Vagina (tissue), 2 donors: ENCODE data around the gene YIF1A. TPM values are rescaled to one million over a fixed set of nuclear protein-coding genes. Genes with fewer than 3 reads are reported as not detected.

Experiments used
- DNase-seq, 2 donors: peaks; one replicate each; pipeline ENCODE4 v3.0.0-alpha.2; 2017; ENCODE audit errors: extremely low spot score in 2 of 2
- H3K27ac ChIP-seq: fragments of 200-600 bp; sonication (generic); one replicate; pipeline ENCODE4 v1.5.1; 2019
- H3K27me3 ChIP-seq: fragments of 200-600 bp; sonication (generic); one replicate; pipeline ENCODE4 v1.5.1; 2019
- H3K36me3 ChIP-seq, 2 donors: fragments of 200-600 bp; sonication (generic); one replicate each; pipeline ENCODE4 v1.5.1; 2017 to 2019
- H3K4me1 ChIP-seq: fragments of 200-600 bp; sonication (generic); one replicate; pipeline ENCODE4 v1.5.1; 2019
- H3K4me3 ChIP-seq, 2 donors: fragments of 200-600 bp; sonication (generic); 1 replicate in 1 of 2; 2 replicates in 1 of 2; pipeline ENCODE4 v1.5.1; 2016 to 2019
- H3K9me3 ChIP-seq: fragments of 200-600 bp; sonication (generic); one replicate; pipeline ENCODE4 v1.5.1; 2019
- CTCF ChIP-seq, 3 experiments: fragments of 450-650 bp in 2 of 3; fragments of 200-600 bp in 1 of 3; sonication (generic) in 1 of 3; IDR thresholded peaks; one replicate each; pipeline ENCODE4 v1.5.1; 2017 to 2019; ENCODE audit warnings: antibody characterized with exemption in 3 of 3, mild to moderate bottlenecking in 2 of 3, moderate library complexity in 2 of 3
- POLR2A ChIP-seq, 2 donors: fragments of 450-650 bp; IDR thresholded peaks; one replicate each; pipeline ENCODE4 v1.6.1; 2017; ENCODE audit warnings: antibody characterized with exemption in 2 of 2, mild to moderate bottlenecking in 2 of 2, moderate library complexity in 2 of 2
- POLR2AphosphoS5 ChIP-seq, 2 donors: sonication (generic); formaldehyde crosslinking; IDR thresholded peaks; one replicate each; pipeline ENCODE4 v1.9.0; 2017; ENCODE audit warnings: antibody characterized with exemption in 2 of 2, mild to moderate bottlenecking in 2 of 2, low read depth in 1 of 2; ENCODE audit not compliant: insufficient read depth in 1 of 2
- intact Hi-C: fragments of 100-400 bp; cut with DNase I; formaldehyde crosslinking; loops from one replicate; pipeline ENCODE4 v1.15.1; 2023
- total RNA-seq: library from RNA; depleted of rRNA; stranded (reverse); fragments of >200 nt; gene quantifications from one replicate; pipeline ENCODE4 v1.2.3, GENCODE V29; 2016

Gene YIF1A
- total RNA-seq, 1 donor from 2014 or later = 130 TPM

DNA sequence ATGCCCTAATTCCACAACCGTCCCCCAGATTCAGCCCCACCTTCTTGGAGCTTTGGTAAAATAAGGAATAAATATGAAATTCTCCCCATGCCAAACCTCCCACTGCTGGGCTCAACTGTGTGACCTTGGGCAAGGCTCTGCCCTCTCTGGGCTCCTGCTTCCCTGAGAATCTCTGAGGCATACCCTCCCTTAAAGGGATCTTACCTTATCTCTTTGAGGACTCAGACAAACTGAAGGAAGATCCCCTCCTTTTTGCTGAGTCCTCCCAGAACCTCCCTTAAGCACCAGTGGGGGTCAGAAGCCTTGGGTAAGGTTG is 25.2 kb upstream of the YIF1A start:
- peak overlapping the region; percentile 58 to 68 for H3K4me3 ChIP-seq
- TF ChIP-seq CTCF (IDR thresholded peaks at IDR 0.05) = no peak
- peaks cover 61% of the 10 kb centered on the region for H3K4me1 ChIP-seq
- H3K27me3 ChIP-seq = no peaks in the 10 kb centered on the region
- no peak for DNase-seq
- no peaks in the 10 kb centered on the region for H3K9me3 ChIP-seq
- no peaks in the 10 kb centered on the region for H3K36me3 ChIP-seq
- H3K27ac ChIP-seq = peak overlapping the region; percentile 85
- intact Hi-C loops = no loop called here

GRCh38 chr11:66313321-66314185 is 24.6 kb upstream of the YIF1A start:
- H3K36me3 ChIP-seq = no peaks in the 10 kb centered on the region
- H3K27me3 ChIP-seq = no peaks in the 10 kb centered on the region
- H3K4me3 ChIP-seq = peak overlapping the region; percentile 58 to 68
- H3K27ac ChIP-seq = peak overlapping the region; percentile 85
- no peak for DNase-seq
- TF ChIP-seq CTCF (IDR thresholded peaks at IDR 0.05) = no peak
- TF ChIP-seq POLR2AphosphoS5 (IDR thresholded peaks at IDR 0.05; ENCODE audit: insufficient read depth in 1 of 2, low read depth in 1 of 2) = peak in 1 of 2 donors; percentile 61
- TF ChIP-seq POLR2A (IDR thresholded peaks at IDR 0.05) = peak in 1 of 2 donors; percentile 10
- no peaks in the 10 kb centered on the region for H3K9me3 ChIP-seq
- intact Hi-C loops = loop anchor here (1.0 to 2.0 kb wide), 2 partner anchors 15 to 41 kb away; no protein-coding TSS in a partner anchor
- peaks cover 55% of the 10 kb centered on the region for H3K4me1 ChIP-seq

DNA sequence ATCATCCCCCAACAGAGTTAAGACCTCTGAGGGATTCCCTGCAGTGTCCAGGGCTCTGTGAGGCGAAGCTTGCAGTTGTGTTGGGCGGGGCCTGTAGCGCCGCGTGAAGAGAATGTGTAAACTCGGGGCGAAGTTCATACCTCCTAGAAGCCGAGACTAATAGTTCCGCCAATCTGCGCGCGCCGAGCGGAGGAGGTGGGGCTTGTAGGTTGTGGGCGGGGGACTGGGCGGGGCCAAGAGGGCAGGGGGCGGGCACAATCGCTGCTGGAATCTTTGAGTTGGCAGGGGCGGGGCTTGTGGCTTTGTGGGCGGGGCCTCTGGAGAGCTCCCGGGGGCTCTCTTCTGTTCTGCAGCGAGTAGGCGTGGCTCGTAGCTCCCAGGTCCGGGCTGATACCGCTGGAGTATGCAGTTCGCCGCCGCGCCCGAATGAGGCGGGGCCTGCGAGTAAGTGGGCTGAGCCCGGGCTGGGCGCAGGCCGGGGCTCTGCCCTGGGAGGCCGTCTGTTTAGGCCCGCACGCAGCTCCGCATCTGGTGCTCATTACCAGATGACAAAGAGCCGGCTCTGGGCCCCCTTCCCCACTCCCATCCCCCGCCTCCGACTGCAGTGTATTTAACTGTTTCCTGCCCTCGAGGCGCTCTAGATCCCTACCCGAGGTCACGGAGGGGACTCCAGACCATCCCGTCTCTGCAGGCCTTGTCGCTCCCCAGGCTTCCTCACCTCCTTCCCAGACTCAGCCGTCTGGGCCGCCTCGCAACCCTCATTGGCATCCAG is 23.8 kb upstream of the YIF1A start:
- TF ChIP-seq CTCF (IDR thresholded peaks at IDR 0.05) (no peak), POLR2AphosphoS5 (IDR thresholded peaks at IDR 0.05; ENCODE audit: insufficient read depth in 1 of 2, low read depth in 1 of 2) (peak; percentile 67 to 82), POLR2A (IDR thresholded peaks at IDR 0.05) (peak in 1 of 2 donors; percentile 62)
- Histone ChIP-seq H3K9me3 (no peaks in the 10 kb centered on the region), H3K27ac (peak overlapping the region; percentile 85), H3K4me3 (peak overlapping the region; percentile 58 to 68), H3K36me3 (no peaks in the 10 kb centered on the region), H3K4me1 (peaks cover 47% of the 10 kb centered on the region), H3K27me3 (no peaks in the 10 kb centered on the region)
- peak in 1 of 2 donors; percentile 98 for DNase-seq
- intact Hi-C loops = loop anchor here (1.0 to 2.0 kb wide), 2 partner anchors 16 to 40 kb away; no protein-coding TSS in a partner anchor

- H3K9me3 ChIP-seq = no peaks in the 10 kb centered on the region
- peak overlapping the region; percentile 58 to 68 for H3K4me3 ChIP-seq
- peak; percentile 87 to 97 (median 89) for TF ChIP-seq CTCF (IDR thresholded peaks at IDR 0.05)
- TF ChIP-seq POLR2A (IDR thresholded peaks at IDR 0.05) = no peak
- TF ChIP-seq POLR2AphosphoS5 (IDR thresholded peaks at IDR 0.05; ENCODE audit: insufficient read depth in 1 of 2, low read depth in 1 of 2) = peak in 1 of 2 donors; percentile 83
- H3K27me3 ChIP-seq = no peaks in the 10 kb centered on the region
- H3K36me3 ChIP-seq = no peaks in the 10 kb centered on the region
- H3K4me1 ChIP-seq = peaks cover 40% of the 10 kb centered on the region
- intact Hi-C loops = loop anchor here (2.0 kb wide), 1 partner anchor 17 kb away; no protein-coding TSS in a partner anchor
- no peak for DNase-seq
- H3K27ac ChIP-seq = peak overlapping the region; percentile 85
Measured at GRCh38 chr11:66311965-66312548, 23.1 kb upstream of the YIF1A start.
